ENCODE data around the gene CABP1.

The CABP1 gene

DNA sequence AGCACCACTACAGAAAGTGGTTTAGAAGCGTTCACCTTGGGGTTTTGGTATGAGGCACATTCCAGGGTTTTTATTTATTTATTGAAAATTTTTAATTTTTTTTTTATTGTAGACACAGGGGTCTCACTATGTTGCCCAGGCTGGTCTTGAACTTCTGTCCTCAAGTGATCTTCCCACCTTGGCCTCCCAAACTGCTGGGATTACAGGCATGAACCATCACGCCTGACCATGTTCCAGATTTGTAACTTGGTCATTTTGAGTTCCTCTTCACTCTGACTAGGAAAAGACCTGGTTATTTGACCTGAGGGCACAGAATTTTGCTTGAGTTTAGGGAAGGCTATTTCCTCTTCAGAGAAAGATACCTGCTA lies 49.6 kb downstream of the CABP1 start:
- in situ Hi-C loops (cut with MboI; ENCODE audit: low sequenced_read_pairs): no loop called here

DNA sequence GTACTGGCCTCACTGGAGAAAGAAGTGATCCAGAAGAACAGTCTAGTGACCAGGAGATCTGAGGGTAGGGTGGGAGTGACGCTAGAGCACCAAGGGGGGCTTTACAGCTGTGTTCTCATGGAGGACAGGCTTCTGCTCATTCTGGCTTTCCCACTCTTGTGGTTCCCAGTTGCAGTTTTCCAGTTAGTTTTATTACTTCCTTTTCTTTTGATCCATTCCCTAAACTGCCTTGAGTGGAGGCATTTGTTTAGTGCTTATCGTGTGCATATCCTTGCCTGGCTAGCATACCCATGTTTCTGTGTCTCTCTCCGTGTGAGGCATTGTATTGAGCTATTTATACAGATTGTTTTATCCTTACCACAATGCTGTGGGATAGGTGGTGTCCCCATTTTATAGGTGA lies 50.6 kb downstream of the CABP1 start:
- in situ Hi-C loops (cut with MboI; ENCODE audit: low sequenced_read_pairs): no loop called here

GRCh38 chr12:120692524-120693033 lies 52.2 kb downstream of the CABP1 start:
- in situ Hi-C loops (cut with MboI; ENCODE audit: low sequenced_read_pairs): no loop called here

GRCh38 chr12:120693848-120694247 lies 53.4 kb downstream of the CABP1 start:
- in situ Hi-C loops (cut with MboI; ENCODE audit: low sequenced_read_pairs): no loop called here

DNA sequence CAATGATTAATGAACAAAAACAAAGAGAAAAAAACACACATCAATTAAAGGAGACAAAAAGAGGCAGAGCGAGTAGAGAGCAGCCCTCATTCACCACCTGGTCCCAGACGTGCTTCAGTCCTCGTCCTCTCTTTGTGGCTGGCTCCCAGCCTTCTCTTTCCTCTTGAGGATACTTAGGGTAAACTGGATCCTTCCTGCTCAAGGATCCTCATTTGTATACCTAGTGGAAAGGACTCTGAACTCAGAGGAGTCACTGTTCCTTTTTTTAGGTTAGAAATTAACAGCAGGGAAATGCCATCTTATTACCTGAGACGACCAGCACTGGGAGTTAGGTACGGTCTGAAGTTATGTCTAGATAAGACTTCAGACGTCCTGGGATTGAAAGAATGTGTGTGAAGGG lies 56.2 kb downstream of the CABP1 start:
- in situ Hi-C loops (cut with MboI; ENCODE audit: low sequenced_read_pairs): no loop called here

DNA sequence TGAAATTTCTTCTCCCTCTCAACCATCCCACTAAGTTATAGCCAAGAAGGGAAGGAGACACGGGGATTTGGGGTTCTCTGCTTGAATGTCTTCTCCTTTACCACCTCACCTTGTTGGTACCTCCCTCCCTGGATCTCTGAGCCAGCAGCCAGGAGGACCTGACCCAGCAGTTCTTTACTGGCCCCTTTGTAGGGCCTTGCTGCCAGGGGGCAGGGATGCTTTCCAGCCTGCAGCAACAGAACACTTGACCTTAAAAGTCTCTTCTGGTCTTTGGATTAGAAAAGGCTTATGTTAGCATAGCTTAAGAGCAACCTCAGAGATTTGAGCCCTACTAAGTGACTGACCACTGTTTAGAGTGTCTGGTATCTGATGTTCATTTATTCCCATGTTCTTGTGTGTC lies 56.9 kb downstream of the CABP1 start:
- in situ Hi-C loops (cut with MboI; ENCODE audit: low sequenced_read_pairs): no loop called here

GRCh38 chr12:120698665-120699064 lies 58.2 kb downstream of the CABP1 start:
- in situ Hi-C loops (cut with MboI; ENCODE audit: low sequenced_read_pairs): no loop called here

- in situ Hi-C loops (cut with MboI; ENCODE audit: low sequenced_read_pairs): no loop called here
These were observed 59.1 kb downstream of the CABP1 start for GRCh38 chr12:120699553-120699952.

GRCh38 chr12:120700886-120701285 lies 60.5 kb downstream of the CABP1 start:
- in situ Hi-C loops (cut with MboI; ENCODE audit: low sequenced_read_pairs): no loop called here

DNA sequence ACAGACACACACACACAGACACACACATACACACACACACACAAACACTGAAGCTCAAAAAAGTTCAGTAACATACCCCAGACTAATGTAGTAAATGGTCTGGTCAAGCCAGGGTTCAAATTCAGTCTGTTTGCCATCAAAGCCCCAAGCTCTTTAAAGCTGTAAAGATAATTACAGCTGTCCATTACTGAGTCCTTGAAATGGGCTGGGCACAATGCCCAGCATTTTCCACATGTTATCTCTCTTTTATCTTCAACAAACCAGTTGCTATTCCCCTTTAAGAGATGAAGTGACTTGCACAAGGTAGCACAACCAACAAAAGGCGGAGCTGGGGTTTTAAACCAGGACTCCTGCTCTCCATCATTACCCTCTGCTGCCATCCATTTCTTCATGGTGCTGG lies 62.2 kb downstream of the CABP1 start:
- in situ Hi-C loops (cut with MboI; ENCODE audit: low sequenced_read_pairs): no loop called here

DNA sequence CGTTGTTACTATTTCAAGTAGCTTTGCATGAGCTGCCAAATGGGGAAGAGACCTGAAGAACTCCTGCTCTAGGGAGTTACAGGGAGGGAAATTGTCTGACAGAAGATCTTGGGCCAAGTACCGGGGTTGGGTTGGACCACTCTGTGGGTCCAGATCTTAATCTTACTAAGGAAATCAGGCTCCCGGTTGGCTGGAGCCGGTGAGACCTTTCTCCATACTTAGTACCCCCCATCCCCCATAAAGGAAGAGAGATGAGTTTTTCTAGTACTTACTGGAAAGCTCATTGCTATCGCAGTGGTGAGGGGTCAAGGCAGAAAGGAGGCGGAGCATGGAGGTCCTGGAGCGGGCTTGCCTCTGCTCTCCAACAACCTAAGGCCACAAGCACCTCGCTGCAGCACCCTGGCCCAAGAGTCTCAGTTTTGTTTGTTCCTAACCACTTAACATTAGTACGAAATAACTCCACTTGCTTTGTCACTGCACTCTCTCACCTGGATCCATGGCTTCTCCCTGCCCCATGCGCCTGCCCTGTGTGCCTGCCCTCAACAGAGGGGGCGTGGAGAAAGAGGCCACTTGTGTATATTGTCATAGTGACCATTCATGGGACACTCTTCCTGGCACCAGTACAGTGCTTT lies 63.0 kb downstream of the CABP1 start:
- in situ Hi-C loops (cut with MboI; ENCODE audit: low sequenced_read_pairs): no loop called here

DNA sequence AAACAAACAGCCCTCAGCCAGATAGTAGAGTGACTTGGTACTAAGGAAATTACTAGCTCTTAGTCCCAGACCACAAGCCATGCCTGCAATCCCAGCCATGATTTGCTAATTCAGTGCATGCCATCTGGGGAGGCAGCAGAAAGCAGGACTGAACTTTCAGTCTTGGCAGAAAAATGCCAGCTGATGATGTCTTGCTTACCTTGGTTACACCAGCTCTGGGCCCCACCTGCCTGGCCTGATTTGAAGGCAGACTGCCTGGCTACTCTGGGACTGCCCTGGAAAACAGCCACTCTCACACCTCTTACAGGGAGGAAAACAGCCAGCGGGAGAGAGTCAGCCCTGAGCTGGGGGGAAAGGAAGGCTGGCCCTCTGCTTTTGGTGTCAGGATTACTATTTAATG lies 65.2 kb downstream of the CABP1 start:
- in situ Hi-C loops (cut with MboI; ENCODE audit: low sequenced_read_pairs): no loop called here

DNA sequence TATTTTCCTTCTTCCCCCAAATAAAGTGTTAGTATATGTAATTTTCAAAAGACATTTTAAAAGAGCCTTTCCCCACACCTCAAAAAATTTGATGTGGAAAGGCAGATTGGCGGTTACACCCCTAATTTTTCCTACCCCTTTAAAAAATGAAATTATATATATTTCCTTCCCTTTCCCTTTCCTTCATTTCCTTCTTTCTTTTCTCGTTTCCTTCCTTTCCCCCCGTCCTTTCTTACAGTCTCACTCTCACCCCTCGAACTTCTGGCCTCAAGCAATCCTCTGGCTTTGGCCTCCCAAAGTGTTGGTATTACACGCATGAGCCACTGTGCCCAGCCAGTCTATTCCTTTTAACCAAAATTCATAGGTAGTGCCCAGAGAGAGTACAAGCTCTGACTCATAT lies 65.6 kb downstream of the CABP1 start:
- in situ Hi-C loops (cut with MboI; ENCODE audit: low sequenced_read_pairs): no loop called here

- in situ Hi-C loops (cut with MboI; ENCODE audit: low sequenced_read_pairs): no loop called here
These were observed 68.2 kb downstream of the CABP1 start for GRCh38 chr12:120708651-120709050.

DNA sequence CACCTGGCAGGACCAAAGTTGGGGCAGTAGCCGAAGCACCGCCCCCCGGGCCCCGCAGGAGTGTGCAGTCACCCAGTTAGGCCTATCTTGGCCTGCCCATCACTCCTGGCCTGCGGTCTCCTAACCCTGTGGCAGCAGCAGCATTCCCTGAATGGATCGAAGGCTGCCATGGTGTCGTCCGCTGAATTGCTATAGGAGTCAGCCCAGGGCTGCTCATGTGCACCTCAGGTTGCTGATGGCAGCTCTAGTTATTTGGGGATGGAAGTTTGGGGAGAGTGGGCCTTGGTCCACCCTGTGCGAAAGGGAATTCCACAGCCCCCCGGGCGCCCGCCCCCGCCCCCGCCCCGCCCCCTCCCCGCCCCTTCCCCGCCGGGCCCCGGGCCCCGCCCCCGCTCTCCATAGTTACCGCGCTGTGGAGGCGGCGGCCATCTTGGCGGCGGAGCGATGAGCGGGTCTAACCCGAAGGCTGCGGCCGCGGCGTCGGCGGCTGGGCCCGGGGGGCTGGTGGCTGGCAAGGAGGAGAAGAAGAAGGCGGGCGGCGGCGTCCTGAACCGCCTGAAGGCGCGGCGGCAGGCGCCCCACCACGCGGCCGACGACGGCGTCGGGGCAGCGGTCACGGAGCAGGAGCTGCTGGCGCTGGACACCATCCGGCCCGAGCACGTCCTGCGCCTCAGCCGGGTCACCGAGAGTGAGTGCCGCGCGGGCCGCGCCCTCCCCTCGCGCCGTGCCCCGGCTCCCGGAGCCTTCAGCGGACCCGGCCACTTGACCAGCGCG lies 69.8 kb downstream of the CABP1 start, which contains the start of gene UNC119B:
Gene UNC119B, plus strand, starts transcription at position 428 of the 774 bp plus-strand sequence. Its CDS starts 17 bp downstream, at position 445.
- in situ Hi-C loops (cut with MboI; ENCODE audit: low sequenced_read_pairs): loop anchor here (10.0 kb wide), 2 partner anchors 55 to 125 kb away; partner anchors contain the start of gene POP5

- in situ Hi-C loops (cut with MboI; ENCODE audit: low sequenced_read_pairs): loop anchor here (10.0 kb wide), 2 partner anchors 56 to 126 kb away; partner anchors contain the start of gene POP5
These were observed 70.4 kb downstream of the CABP1 start for GRCh38 chr12:120710805-120711296.

DNA sequence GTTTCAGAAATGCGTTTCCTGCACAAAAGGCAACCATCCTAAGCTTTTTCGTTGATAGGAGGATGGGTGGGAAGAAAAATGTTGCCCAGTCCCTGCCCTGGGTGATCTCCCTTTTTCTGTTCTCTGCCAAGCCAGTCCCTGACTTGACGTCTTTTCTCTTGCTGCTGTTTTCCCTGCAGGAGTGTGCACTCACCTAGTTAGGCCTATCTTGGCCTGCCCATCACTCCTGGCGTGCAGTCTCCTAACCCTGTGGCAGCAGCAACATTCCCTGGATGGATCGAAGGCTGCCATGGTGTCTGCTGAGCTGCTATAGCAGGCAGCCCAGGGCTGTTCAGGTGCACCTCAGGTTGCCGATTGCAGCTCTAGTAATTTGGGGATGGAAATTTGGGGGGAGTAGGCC lies 71.0 kb downstream of the CABP1 start:
- in situ Hi-C loops (cut with MboI; ENCODE audit: low sequenced_read_pairs): loop anchor here (10.0 kb wide), 2 partner anchors 57 to 127 kb away; partner anchors contain the start of gene POP5

DNA sequence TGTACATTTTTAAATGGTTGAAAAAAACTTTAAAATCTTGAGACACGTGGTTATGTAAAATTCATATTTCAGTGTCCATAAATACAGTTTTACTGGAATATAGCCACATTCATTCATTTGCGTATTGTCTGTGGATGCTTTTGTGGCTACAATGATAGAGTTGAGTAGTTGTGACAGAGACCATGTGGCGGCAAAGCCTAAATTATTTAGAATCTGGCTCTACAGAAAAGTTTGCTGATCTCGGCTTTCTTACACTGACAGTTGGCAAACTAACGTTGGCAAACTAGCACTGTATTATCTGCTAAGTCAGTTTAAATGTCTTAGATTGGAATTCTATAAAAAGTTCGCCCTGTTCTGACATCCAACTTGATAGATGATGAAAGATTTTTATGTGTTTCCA lies 72.2 kb downstream of the CABP1 start:
- in situ Hi-C loops (cut with MboI; ENCODE audit: low sequenced_read_pairs): loop anchor here (10.0 kb wide), 2 partner anchors 58 to 128 kb away; partner anchors contain the start of gene POP5

DNA sequence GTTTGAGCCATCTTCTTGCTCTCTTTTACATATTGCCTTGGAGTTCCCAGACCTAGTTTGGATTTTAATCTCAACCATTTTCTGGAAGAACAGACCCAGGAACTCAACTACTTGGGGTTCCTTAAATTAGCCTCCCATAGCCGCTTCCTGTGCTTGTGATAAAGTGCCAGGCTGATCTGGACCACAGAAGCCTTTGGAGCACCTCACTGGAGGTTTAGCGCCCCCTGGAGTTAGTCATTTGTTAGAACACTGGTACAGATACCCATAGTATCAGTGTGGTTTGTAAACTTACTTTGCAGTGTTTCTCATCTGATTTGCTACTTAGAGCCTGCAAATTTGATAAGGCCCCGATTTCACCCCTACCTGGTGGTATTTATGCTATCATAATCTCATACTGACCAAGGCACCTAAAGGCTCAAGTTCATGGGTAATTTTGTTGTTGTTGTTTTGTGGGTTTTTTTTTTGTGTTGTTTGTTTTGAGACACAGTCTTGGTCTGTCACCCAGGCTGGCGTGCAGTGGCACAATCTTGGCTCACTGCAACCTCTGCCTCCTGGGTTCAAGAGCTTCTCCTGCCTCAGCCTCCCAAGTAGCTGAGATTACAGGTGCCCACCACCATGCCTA lies 73.5 kb downstream of the CABP1 start:
- in situ Hi-C loops (cut with MboI; ENCODE audit: low sequenced_read_pairs): loop anchor here (10.0 kb wide), 2 partner anchors 59 to 129 kb away; partner anchors contain the start of gene POP5

All from HL-60/S4 treated with phorbol 12-myristate 13-acetate at 8.2 ng/mL for 4 days and 3 days (cell line).